ENCODE measurements around the gene MAP4K5.

DNA sequence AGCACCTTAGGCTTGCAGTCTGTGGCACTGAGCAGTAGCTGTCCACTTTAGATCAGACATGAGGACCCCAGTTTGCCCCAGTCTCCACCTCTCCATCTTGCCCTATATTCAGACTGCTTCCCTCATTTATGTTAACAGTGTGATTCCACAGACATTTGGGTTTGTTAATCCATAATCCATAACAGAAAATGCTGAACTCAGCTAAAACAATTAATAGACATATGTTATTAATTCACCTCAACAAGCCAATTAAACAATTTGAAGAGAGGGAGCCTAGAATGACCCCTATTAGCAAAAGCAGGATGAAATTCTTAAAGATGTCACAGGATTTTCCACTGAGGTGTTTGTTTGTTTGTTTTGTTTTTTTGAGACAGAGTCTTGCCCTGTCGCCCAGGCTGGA lies 144.8 kb downstream of the MAP4K5 start:
- TF ChIP-seq GATA2 (IDR thresholded peaks at IDR 0.05; ENCODE audit: low read depth, low read length), result no peak
- no peak for TF ChIP-seq GATA3 (IDR thresholded peaks at IDR 0.05; ENCODE audit: low read depth, low read length)

Data from SH-SY5Y (cell line).